WTC11 (cell line): Measurements from ENCODE around the gene SRCIN1. TPM values are rescaled to one million over a fixed set of nuclear protein-coding genes. Genes with fewer than 3 reads are reported as not detected.

Experiments
- ATAC-seq: fragments of 200-7000 bp; cut with Tn5 transposase; 2 replicates; pipeline ENCODE4 v1.10.0; 2021; ENCODE audit warnings: mild to moderate bottlenecking, moderate library complexity
- CTCF ChIA-PET: fragments of 300-600 bp; sonication (Branson Sonifier 250); formaldehyde crosslinking; loops from one replicate; lab custom pipeline; 2021; ENCODE audit warnings: antibody characterized with exemption; lab: Charles Lee
- POLR2A ChIA-PET: fragments of 350-600 bp; sonication (Branson Sonifier 250); formaldehyde crosslinking; loops from one replicate; lab custom pipeline; 2021; ENCODE audit warnings: antibody characterized with exemption; lab: Charles Lee
- DNase-seq: peaks from one replicate; pipeline ENCODE4 v3.0.0; 2021; ENCODE audit warnings: low spot score
- H3K27ac Mint-ChIP-seq: 2 replicates; pipeline ENCODE4 v1.8.0; 2021; ENCODE audit warnings: mixed read lengths
- H3K27me3 Mint-ChIP-seq: 2 replicates; pipeline ENCODE4 v1.8.0; 2021; ENCODE audit warnings: low read depth, mild to moderate bottlenecking, moderate library complexity, mixed read lengths
- H3K36me3 Mint-ChIP-seq: 2 replicates; pipeline ENCODE4 v1.8.0; 2021; ENCODE audit warnings: mixed read lengths
- H3K4me1 Mint-ChIP-seq: 2 replicates; pipeline ENCODE4 v1.8.0; 2022; ENCODE audit warnings: mixed read lengths
- H3K4me3 Mint-ChIP-seq: 2 replicates; pipeline ENCODE4 v1.8.0; 2021; ENCODE audit warnings: mild to moderate bottlenecking, moderate library complexity, mixed read lengths
- H3K9me3 Mint-ChIP-seq: 2 replicates; pipeline ENCODE4 v1.8.0; 2021; ENCODE audit warnings: mixed read lengths
- ETV6 ChIP-seq: sonication (generic); formaldehyde crosslinking; IDR thresholded peaks from 2 replicates; pipeline ENCODE4 v1.8.1; 2022; ENCODE audit warnings: mild to moderate bottlenecking, missing genetic modification reagents
- GABPB1 ChIP-seq: sonication (generic); formaldehyde crosslinking; IDR thresholded peaks from 2 replicates; pipeline ENCODE4 v1.8.1; 2023; ENCODE audit warnings: mild to moderate bottlenecking, missing genetic modification reagents
- KAT7 ChIP-seq: sonication (generic); formaldehyde crosslinking; IDR thresholded peaks from 2 replicates; pipeline ENCODE4 v1.8.1; 2023; ENCODE audit warnings: missing genetic modification reagents, mild to moderate bottlenecking, borderline replicate concordance
- MAX ChIP-seq: sonication (generic); formaldehyde crosslinking; IDR thresholded peaks from 2 replicates; pipeline ENCODE4 v1.8.0; 2022; ENCODE audit warnings: mild to moderate bottlenecking, missing genetic modification reagents
- PREB ChIP-seq: sonication (generic); formaldehyde crosslinking; IDR thresholded peaks from 2 replicates; pipeline ENCODE4 v1.8.1; 2022; ENCODE audit warnings: mild to moderate bottlenecking, missing genetic modification reagents, moderate library complexity, borderline replicate concordance
- RELA ChIP-seq: sonication (generic); formaldehyde crosslinking; IDR thresholded peaks from 2 replicates; pipeline ENCODE4 v1.8.1; 2022; ENCODE audit warnings: missing genetic modification reagents, mild to moderate bottlenecking, borderline replicate concordance
- TEAD1 ChIP-seq: sonication (generic); formaldehyde crosslinking; IDR thresholded peaks from 2 replicates; pipeline ENCODE4 v1.8.0; 2022; ENCODE audit warnings: mild to moderate bottlenecking, missing genetic modification reagents
- ZBTB21 ChIP-seq: sonication (generic); formaldehyde crosslinking; IDR thresholded peaks from 2 replicates; pipeline ENCODE4 v1.8.1; 2023; ENCODE audit warnings: mild to moderate bottlenecking, missing genetic modification reagents, borderline replicate concordance
- ZNF263 ChIP-seq: sonication (generic); formaldehyde crosslinking; IDR thresholded peaks from 2 replicates; pipeline ENCODE4 v1.8.1; 2022; ENCODE audit warnings: low read depth, mild to moderate bottlenecking, moderate library complexity, missing genetic modification reagents
- ZNF532 ChIP-seq: fragments of 250-450 bp; sonication (Bioruptor Pico); IDR thresholded peaks from 2 replicates; pipeline ENCODE4 v1.9.0; 2021; ENCODE audit warnings: mild to moderate bottlenecking, borderline replicate concordance
- total RNA-seq: library from RNA; stranded (reverse); gene quantifications from 3 replicates; pipeline ENCODE4 v1.2.3, GENCODE V29; 2021
- TF ChIP-seq, protein P1 (sequence below): fragments of 250-450 bp; sonication (Bioruptor Pico); IDR thresholded peaks from 2 replicates; pipeline ENCODE4 v1.8.0; 2021; ENCODE audit warnings: mild to moderate bottlenecking
- TF ChIP-seq, protein P2 (sequence below): sonication (generic); formaldehyde crosslinking; IDR thresholded peaks from 2 replicates; pipeline ENCODE4 v1.8.1; 2022; ENCODE audit warnings: low read depth, missing genetic modification reagents, borderline replicate concordance

The SRCIN1 gene
- total RNA-seq, 1 experiment from 2014 or later, result 17.3 TPM

DNA sequence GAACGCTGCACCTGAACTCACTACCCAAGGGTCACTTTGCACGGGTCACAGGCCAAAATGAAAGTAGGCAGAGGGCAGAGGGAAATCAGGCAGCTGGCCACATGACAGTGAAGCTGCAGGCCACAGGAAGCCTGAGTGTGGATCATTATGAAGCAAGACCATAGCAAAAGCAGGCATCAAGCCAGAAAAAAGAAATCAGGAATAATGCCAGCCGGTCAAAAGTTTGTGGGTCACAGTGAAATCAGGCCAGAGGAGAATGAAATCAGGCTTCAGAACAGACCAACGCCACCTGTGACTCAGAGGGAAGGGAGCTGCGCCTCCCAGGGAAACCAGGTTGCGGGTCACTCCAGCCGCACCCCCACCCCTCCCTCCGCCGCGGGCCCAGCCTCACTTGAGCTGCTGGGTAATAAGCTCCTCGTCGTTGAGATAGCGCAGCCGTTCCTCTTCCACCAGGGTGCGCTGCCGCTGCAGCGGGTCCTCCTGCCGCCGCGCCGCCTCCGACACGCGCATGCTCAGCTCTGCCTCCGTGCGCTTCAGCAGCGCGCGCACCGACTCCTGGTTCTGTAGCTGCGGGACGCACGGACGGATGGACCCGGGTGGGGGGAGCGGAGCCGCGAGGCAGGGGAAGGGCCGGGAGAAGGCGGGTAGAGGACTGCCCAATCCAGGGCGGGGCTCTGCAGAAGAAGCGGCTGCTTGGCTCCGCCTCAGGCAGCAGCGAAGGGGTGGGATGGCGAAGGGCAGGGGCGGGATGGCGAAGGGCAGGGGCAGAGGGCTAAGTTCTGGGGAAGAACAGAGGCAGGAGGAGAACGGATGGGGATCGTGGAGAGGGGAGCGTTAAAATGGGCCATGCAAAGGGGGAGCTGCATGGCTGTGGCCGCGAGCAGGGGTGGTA is 47.7 kb downstream of the SRCIN1 start (continued):
- no peak for TF ChIP-seq PREB (CRISPR knock-in tag)
- TF ChIP-seq MAX (CRISPR knock-in tag), result peak; percentile 84
- TF ChIP-seq KAT7, result no peak
- TF ChIP-seq TEAD1 (CRISPR knock-in tag), result no peak; the same call in 1 of the 2 replicates

- no peak overlapping the region for H3K27ac Mint-ChIP-seq
- no peak for ATAC-seq
- H3K4me3 Mint-ChIP-seq, result peak overlapping the region; percentile 28; the same call in 1 of the 2 replicates
- ChIA-PET POLR2A (interaction anchor here (0.5 to 2.3 kb wide), 10 partner anchors 15 to 1116 kb away, joined by 3 to 10 read pairs (median 3); partner anchors contain the start of gene SRCIN1), CTCF (interaction anchor here (0.5 to 10.6 kb wide), 66 partner anchors 9 to 642 kb away, joined by 3 to 501 read pairs (median 6); partner anchors contain the start of genes CISD3, MLLT6, PSMB3 and SOCS7)
- peaks cover 32% of the 10 kb centered on the region for H3K4me1 Mint-ChIP-seq
- no peaks in the 10 kb centered on the region for H3K9me3 Mint-ChIP-seq
- no peak for DNase-seq
- TF ChIP-seq RELA, result no peak
- TF ChIP-seq, protein P1, sequence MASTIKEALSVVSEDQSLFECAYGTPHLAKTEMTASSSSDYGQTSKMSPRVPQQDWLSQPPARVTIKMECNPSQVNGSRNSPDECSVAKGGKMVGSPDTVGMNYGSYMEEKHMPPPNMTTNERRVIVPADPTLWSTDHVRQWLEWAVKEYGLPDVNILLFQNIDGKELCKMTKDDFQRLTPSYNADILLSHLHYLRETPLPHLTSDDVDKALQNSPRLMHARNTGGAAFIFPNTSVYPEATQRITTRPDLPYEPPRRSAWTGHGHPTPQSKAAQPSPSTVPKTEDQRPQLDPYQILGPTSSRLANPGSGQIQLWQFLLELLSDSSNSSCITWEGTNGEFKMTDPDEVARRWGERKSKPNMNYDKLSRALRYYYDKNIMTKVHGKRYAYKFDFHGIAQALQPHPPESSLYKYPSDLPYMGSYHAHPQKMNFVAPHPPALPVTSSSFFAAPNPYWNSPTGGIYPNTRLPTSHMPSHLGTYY (CRISPR knock-in tag), result no peak
- TF ChIP-seq ZNF263, result no peak
- no peak for TF ChIP-seq GABPB1 (CRISPR knock-in tag)
- TF ChIP-seq, protein P2, sequence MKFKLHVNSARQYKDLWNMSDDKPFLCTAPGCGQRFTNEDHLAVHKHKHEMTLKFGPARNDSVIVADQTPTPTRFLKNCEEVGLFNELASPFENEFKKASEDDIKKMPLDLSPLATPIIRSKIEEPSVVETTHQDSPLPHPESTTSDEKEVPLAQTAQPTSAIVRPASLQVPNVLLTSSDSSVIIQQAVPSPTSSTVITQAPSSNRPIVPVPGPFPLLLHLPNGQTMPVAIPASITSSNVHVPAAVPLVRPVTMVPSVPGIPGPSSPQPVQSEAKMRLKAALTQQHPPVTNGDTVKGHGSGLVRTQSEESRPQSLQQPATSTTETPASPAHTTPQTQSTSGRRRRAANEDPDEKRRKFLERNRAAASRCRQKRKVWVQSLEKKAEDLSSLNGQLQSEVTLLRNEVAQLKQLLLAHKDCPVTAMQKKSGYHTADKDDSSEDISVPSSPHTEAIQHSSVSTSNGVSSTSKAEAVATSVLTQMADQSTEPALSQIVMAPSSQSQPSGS (CRISPR knock-in tag), result no peak
- TF ChIP-seq ETV6 (CRISPR knock-in tag), result no peak
- H3K27me3 Mint-ChIP-seq, result peaks cover 52% of the 10 kb centered on the region
- no peaks in the 10 kb centered on the region for H3K36me3 Mint-ChIP-seq
Measured at GRCh38 chr17:38557396-38557795, 48.4 kb downstream of the SRCIN1 start.

DNA sequence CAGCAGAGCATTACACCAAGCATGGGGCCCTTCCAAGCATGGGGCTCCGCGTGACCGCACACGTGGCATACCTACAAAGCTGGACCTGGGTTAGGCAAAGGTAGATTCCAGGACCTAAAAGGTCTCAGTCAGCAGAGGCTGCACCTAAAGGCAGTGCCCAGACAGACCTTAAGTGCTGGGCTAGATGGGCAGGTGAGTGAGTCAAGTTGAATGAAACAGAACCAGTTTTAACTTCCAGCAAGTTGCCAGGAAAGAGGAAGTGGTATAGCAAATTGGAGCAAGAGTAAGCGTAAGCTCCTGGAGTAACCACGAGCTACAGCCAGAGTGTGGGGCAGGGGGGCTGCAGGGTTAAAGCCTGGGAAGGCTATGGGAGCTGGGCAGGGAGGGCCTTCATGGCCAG is 49.5 kb downstream of the SRCIN1 start:
- CTCF ChIA-PET, result interaction anchor here (1.0 to 10.6 kb wide), 7 partner anchors 8 to 112 kb away, joined by 4 to 341 read pairs (median 5); no protein-coding TSS in a partner anchor

More for the DNA sequence above, 49.5 kb downstream of the SRCIN1 start:
- Mint-ChIP-seq H3K27ac (no peak overlapping the region), H3K9me3 (no peaks in the 10 kb centered on the region), H3K4me1 (peaks cover 30% of the 10 kb centered on the region), H3K4me3 (no peak overlapping the region)
- DNase-seq (no peak), ATAC-seq (no peak)
- POLR2A ChIA-PET, result no interaction called here
- no peak for TF ChIP-seq MAX (CRISPR knock-in tag)
- no peak for TF ChIP-seq ZNF263
- no peak for TF ChIP-seq ZBTB21 (CRISPR knock-in tag)
- TF ChIP-seq ZNF532, result no peak
- TF ChIP-seq, all 79 proteins: peak for 0
- Mint-ChIP-seq H3K36me3 (no peaks in the 10 kb centered on the region), H3K27me3 (peaks cover 45% of the 10 kb centered on the region)
